ENCODE data around the gene GBE1. TPM values are rescaled to one million over a fixed set of nuclear protein-coding genes. Genes with fewer than 3 reads are reported as not detected.

Gene GBE1
- polyA plus RNA-seq, 1 experiment, result 60.1 TPM

DNA sequence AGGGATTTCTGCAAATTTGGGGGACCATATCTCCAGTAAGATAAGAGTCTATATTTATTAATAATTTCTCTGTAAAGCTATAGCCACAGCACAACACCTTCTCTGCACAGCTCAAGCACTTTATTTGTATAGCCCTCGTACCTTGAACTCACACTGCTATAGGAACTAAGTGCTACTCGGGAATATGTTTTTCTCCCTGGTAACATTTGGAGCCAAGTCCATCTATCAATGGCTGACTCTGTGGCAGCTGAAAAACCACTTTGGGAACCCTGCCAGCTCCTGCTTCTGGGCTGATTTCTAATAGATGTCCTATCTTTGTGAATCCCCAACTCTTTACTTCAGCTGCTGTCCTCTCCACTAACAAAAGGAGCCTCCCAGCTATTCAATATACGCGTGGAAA is 298.5 kb downstream of the GBE1 start:
- no peaks in the 10 kb centered on the region for H3K9me3 ChIP-seq (ENCODE audit: control insufficient read depth, insufficient read depth, low read length)
- H3K27ac ChIP-seq (ENCODE audit: low read depth, low read length), result no peak overlapping the region
- no peak for TF ChIP-seq CTCF (IDR thresholded peaks at IDR 0.05; ENCODE audit: low read depth, low read length)
- no peaks in the 10 kb centered on the region for H3K27me3 ChIP-seq (ENCODE audit: control insufficient read depth, insufficient read depth, low read length)
- ChIA-PET CTCF (no interaction called here), POLR2A (no interaction called here)
- no peak for DNase-seq (ENCODE audit: low read depth, low spot score)
- H3K4me3 ChIP-seq (ENCODE audit: low read depth, low read length), result no peak overlapping the region

DNA sequence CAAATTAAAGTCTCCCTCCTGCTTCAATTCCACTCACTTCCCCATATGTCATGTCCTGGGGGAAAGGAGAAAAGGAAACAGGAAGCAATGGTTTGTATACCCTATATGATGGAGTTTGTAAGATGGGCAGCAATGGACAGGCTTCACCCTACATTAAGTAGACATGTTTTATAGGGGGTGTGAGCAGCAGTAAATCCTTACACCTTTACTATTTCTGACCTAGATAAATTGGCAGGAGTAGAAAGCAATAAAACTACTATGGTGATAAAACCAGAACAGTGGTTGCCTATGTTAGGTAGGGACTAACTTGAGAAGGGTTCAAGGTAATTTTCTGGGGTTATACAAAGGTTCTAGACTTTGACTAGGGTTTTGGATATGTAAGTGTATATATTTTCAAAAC is 301.7 kb downstream of the GBE1 start:
- Histone ChIP-seq H3K9me3 (ENCODE audit: control insufficient read depth, insufficient read depth, low read length) (no peaks in the 10 kb centered on the region), H3K27me3 (ENCODE audit: control insufficient read depth, insufficient read depth, low read length) (no peaks in the 10 kb centered on the region), H3K27ac (ENCODE audit: low read depth, low read length) (no peak overlapping the region), H3K4me3 (ENCODE audit: low read depth, low read length) (no peak overlapping the region)
- TF ChIP-seq CTCF (IDR thresholded peaks at IDR 0.05; ENCODE audit: low read depth, low read length), result no peak
- CTCF ChIA-PET, result no interaction called here
- DNase-seq (ENCODE audit: low read depth, low spot score), result no peak
- POLR2A ChIA-PET, result no interaction called here

DNA sequence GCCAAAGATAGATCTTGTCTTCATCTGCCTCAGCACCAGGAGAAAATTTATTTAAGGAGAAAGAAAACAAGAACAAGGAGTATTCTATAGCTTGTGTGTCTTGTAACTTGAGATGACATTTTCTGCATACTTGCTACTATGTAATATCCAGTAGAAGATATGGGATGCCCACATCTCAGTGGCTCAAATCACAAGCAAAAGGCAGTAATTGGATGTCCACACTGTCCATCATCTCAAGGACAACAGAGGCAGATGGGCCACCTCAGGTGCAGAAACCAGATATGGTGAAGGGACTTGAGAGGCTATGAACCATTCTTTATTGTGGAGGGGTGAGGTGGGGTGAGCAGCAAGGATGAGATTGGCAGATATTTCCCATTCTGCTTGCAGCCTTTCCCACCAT is 309.0 kb downstream of the GBE1 start:
- POLR2A ChIA-PET, result no interaction called here
- CTCF ChIA-PET, result no interaction called here
- TF ChIP-seq CTCF (IDR thresholded peaks at IDR 0.05; ENCODE audit: low read depth, low read length), result no peak
- DNase-seq (ENCODE audit: low read depth, low spot score), result no peak
- H3K27me3 ChIP-seq (ENCODE audit: control insufficient read depth, insufficient read depth, low read length), result no peaks in the 10 kb centered on the region
- no peak overlapping the region for H3K4me3 ChIP-seq (ENCODE audit: low read depth, low read length)
- H3K9me3 ChIP-seq (ENCODE audit: control insufficient read depth, insufficient read depth, low read length), result no peaks in the 10 kb centered on the region
- H3K27ac ChIP-seq (ENCODE audit: low read depth, low read length), result no peak overlapping the region

GRCh38 chr3:81451611-81452010 is 309.8 kb downstream of the GBE1 start:
- Histone ChIP-seq H3K27ac (ENCODE audit: low read depth, low read length) (no peak overlapping the region), H3K9me3 (ENCODE audit: control insufficient read depth, insufficient read depth, low read length) (no peaks in the 10 kb centered on the region), H3K27me3 (ENCODE audit: control insufficient read depth, insufficient read depth, low read length) (no peaks in the 10 kb centered on the region), H3K4me3 (ENCODE audit: low read depth, low read length) (no peak overlapping the region)
- no peak for DNase-seq (ENCODE audit: low read depth, low spot score)
- CTCF ChIA-PET, result interaction anchor here (1.1 kb wide), 1 partner anchor 33 kb away, joined by 3 read pairs; no protein-coding TSS in a partner anchor
- no peak for TF ChIP-seq CTCF (IDR thresholded peaks at IDR 0.05; ENCODE audit: low read depth, low read length)
- POLR2A ChIA-PET, result no interaction called here

DNA sequence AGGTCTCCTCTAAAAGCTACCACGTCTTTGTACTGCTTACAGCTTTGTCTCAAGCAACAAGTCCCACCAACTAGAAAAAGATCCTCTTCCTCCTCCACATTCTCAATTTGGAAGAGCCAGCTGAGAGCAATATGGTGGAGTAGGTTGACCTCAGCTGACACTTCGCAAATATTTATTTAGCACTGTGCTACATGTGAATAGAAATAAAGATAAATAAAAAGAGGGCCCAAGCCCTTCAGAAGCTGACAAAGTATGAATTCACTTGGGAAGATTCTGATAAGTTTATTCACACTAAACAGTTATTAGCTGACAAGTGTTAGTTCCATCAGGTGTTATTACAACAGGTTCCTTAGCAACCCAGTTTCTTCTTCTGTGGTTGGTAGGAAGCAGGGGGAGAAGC is 310.3 kb downstream of the GBE1 start:
- no peak for TF ChIP-seq CTCF (IDR thresholded peaks at IDR 0.05; ENCODE audit: low read depth, low read length)
- no peaks in the 10 kb centered on the region for H3K27me3 ChIP-seq (ENCODE audit: control insufficient read depth, insufficient read depth, low read length)
- ChIA-PET CTCF (interaction anchor here (1.1 kb wide), 1 partner anchor 32 kb away, joined by 3 read pairs; no protein-coding TSS in a partner anchor), POLR2A (no interaction called here)
- H3K4me3 ChIP-seq (ENCODE audit: low read depth, low read length), result no peak overlapping the region
- no peak for DNase-seq (ENCODE audit: low read depth, low spot score)
- no peak overlapping the region for H3K27ac ChIP-seq (ENCODE audit: low read depth, low read length)
- no peaks in the 10 kb centered on the region for H3K9me3 ChIP-seq (ENCODE audit: control insufficient read depth, insufficient read depth, low read length)
